Measurements from ENCODE around the gene YY1.

DNA sequence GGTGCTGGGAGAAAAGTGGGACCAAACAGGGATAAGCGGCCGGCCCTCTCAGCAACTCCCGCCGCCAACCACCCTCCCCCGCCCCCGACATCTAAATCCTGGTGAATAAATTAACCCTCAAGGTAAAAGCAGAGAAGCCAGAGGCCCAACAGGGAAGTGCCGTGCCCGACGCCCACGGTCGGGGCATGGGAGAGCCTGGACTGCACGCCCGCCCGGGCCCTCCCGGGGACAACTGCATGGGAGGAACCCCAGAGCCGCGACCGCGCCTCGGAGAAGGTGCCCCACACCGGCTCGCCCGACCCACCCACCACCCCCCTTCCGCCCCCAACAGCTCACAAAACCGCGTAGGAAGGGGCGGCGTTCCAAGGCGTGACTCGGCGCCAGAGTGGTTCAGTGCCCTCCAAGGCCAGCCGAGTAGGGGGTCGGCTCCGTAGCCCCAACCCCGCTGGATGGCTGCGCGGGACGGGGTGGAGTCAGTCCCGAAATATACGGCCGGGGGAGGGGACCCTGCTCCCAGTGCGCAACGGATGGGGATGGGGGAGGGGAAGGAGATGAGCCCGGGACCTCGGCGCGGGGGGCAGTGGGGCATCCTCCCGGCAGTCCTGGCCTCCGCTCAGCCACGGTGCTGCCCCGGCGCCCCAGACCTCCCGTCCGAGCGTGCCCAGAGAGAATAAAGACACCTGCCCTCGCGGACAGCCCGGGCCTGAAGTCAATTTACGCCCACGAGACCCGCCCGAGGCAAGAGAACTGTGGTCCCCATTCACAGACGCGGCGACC lies 66.6 kb downstream of the YY1 start:
- TF ChIP-seq ZSCAN32 (CRISPR knock-in tag; IDR thresholded peaks at IDR 0.05) = no peak
- no peak for TF ChIP-seq SMAD1 (IDR thresholded peaks at IDR 0.05; ENCODE audit: low read depth, low read length, partially characterized antibody)
- TF ChIP-seq ZEB2 (IDR thresholded peaks at IDR 0.05) = no peak
- no peak for TF ChIP-seq TCF7 (IDR thresholded peaks at IDR 0.05; ENCODE audit: borderline replicate concordance)
- no peak for TF ChIP-seq PHB (CRISPR knock-in tag; IDR thresholded peaks at IDR 0.05)
